IPS-18a (cell line): Measurements from ENCODE around the gene SNX20.

Experiments used
- H3K27ac ChIP-seq: one replicate; pipeline ENCODE4 v1.5.1; 2013; ENCODE audit warnings: low read length
- H3K27me3 ChIP-seq: one replicate; pipeline ENCODE4 v1.6.1; 2013; ENCODE audit warnings: mild to moderate bottlenecking, low read length; ENCODE audit not compliant: control insufficient read depth, insufficient read depth
- H3K36me3 ChIP-seq: one replicate; pipeline ENCODE4 v1.6.1; 2013; ENCODE audit warnings: low read depth, low read length; ENCODE audit not compliant: control insufficient read depth
- H3K4me1 ChIP-seq: one replicate; pipeline ENCODE4 v1.6.1; 2013; ENCODE audit warnings: low read depth, low read length; ENCODE audit not compliant: control insufficient read depth
- H3K4me3 ChIP-seq: one replicate; pipeline ENCODE4 v1.5.1; 2013; ENCODE audit warnings: low read length
- H3K9ac ChIP-seq: one replicate; pipeline ENCODE4 v1.6.1; 2013; ENCODE audit warnings: mild to moderate bottlenecking, low read length, moderate library complexity
- H3K9me3 ChIP-seq: one replicate; pipeline ENCODE4 v1.6.1; 2013; ENCODE audit warnings: low read depth, low read length; ENCODE audit not compliant: control insufficient read depth

Gene SNX20

GRCh38 chr16:50636753-50637374 is 44.2 kb downstream of the SNX20 start:
- Histone ChIP-seq H3K27me3 (no peaks in the 10 kb centered on the region), H3K36me3 (no peaks in the 10 kb centered on the region), H3K9me3 (no peaks in the 10 kb centered on the region), H3K9ac (no peak overlapping the region), H3K4me1 (no peaks in the 10 kb centered on the region), H3K27ac (no peak overlapping the region), H3K4me3 (no peak overlapping the region)

GRCh38 chr16:50635505-50636392 is 45.4 kb downstream of the SNX20 start:
- Histone ChIP-seq H3K27ac (no peak overlapping the region), H3K4me1 (no peaks in the 10 kb centered on the region), H3K27me3 (no peaks in the 10 kb centered on the region), H3K4me3 (no peak overlapping the region), H3K9me3 (no peaks in the 10 kb centered on the region), H3K36me3 (no peaks in the 10 kb centered on the region), H3K9ac (no peak overlapping the region)

- Histone ChIP-seq H3K27ac (no peak overlapping the region), H3K36me3 (no peaks in the 10 kb centered on the region), H3K4me1 (no peaks in the 10 kb centered on the region), H3K9me3 (no peaks in the 10 kb centered on the region), H3K27me3 (no peaks in the 10 kb centered on the region), H3K9ac (no peak overlapping the region), H3K4me3 (no peak overlapping the region)
These were observed 46.2 kb downstream of the SNX20 start for GRCh38 chr16:50634947-50635346.

- Histone ChIP-seq H3K9ac (no peak overlapping the region), H3K27ac (no peak overlapping the region), H3K4me1 (no peaks in the 10 kb centered on the region), H3K36me3 (no peaks in the 10 kb centered on the region), H3K9me3 (no peaks in the 10 kb centered on the region), H3K27me3 (no peaks in the 10 kb centered on the region), H3K4me3 (no peak overlapping the region)
These were observed 47.0 kb downstream of the SNX20 start for GRCh38 chr16:50634090-50634489.

GRCh38 chr16:50632927-50633800 is 47.9 kb downstream of the SNX20 start:
- Histone ChIP-seq H3K4me3 (no peak overlapping the region), H3K9me3 (no peaks in the 10 kb centered on the region), H3K27me3 (no peaks in the 10 kb centered on the region), H3K4me1 (no peaks in the 10 kb centered on the region), H3K36me3 (no peaks in the 10 kb centered on the region), H3K27ac (no peak overlapping the region), H3K9ac (no peak overlapping the region)

GRCh38 chr16:50631985-50632576 is 49.0 kb downstream of the SNX20 start:
- H3K4me1 ChIP-seq, result no peaks in the 10 kb centered on the region
- H3K4me3 ChIP-seq, result no peak overlapping the region
- H3K36me3 ChIP-seq, result no peaks in the 10 kb centered on the region
- H3K27me3 ChIP-seq, result no peaks in the 10 kb centered on the region
- H3K9me3 ChIP-seq, result no peaks in the 10 kb centered on the region
- H3K9ac ChIP-seq, result no peak overlapping the region
- H3K27ac ChIP-seq, result no peak overlapping the region

GRCh38 chr16:50631249-50631984 is 49.7 kb downstream of the SNX20 start:
- Histone ChIP-seq H3K27me3 (no peaks in the 10 kb centered on the region), H3K4me3 (no peak overlapping the region), H3K36me3 (no peaks in the 10 kb centered on the region), H3K4me1 (no peaks in the 10 kb centered on the region), H3K9me3 (no peaks in the 10 kb centered on the region), H3K27ac (no peak overlapping the region), H3K9ac (no peak overlapping the region)

- H3K36me3 ChIP-seq, result no peaks in the 10 kb centered on the region
- H3K27me3 ChIP-seq, result no peaks in the 10 kb centered on the region
- H3K27ac ChIP-seq, result no peak overlapping the region
- H3K9ac ChIP-seq, result no peak overlapping the region
- H3K9me3 ChIP-seq, result no peaks in the 10 kb centered on the region
- no peaks in the 10 kb centered on the region for H3K4me1 ChIP-seq
- H3K4me3 ChIP-seq, result no peak overlapping the region
These were observed 50.6 kb downstream of the SNX20 start for GRCh38 chr16:50630394-50631020.

GRCh38 chr16:50629334-50629733 is 51.8 kb downstream of the SNX20 start:
- no peaks in the 10 kb centered on the region for H3K9me3 ChIP-seq
- no peaks in the 10 kb centered on the region for H3K27me3 ChIP-seq
- H3K4me1 ChIP-seq, result no peaks in the 10 kb centered on the region
- no peak overlapping the region for H3K4me3 ChIP-seq
- no peaks in the 10 kb centered on the region for H3K36me3 ChIP-seq
- H3K27ac ChIP-seq, result no peak overlapping the region
- no peak overlapping the region for H3K9ac ChIP-seq

GRCh38 chr16:50628156-50628802 is 52.8 kb downstream of the SNX20 start:
- Histone ChIP-seq H3K9me3 (no peaks in the 10 kb centered on the region), H3K4me3 (no peak overlapping the region), H3K27me3 (no peaks in the 10 kb centered on the region), H3K36me3 (no peaks in the 10 kb centered on the region), H3K9ac (no peak overlapping the region), H3K27ac (no peak overlapping the region), H3K4me1 (no peaks in the 10 kb centered on the region)
